ENCODE measurements around the gene PSMC4. TPM values are rescaled to one million over a fixed set of nuclear protein-coding genes. Genes with fewer than 3 reads are reported as not detected.

Gene PSMC4
- total and polyA plus RNA-seq, 7 donors = 76.0 to 310 (median 132) TPM

GRCh38 chr19:39963898-39964297 is 7.1 kb upstream of the PSMC4 start:
- TF ChIP-seq, protein P1, sequence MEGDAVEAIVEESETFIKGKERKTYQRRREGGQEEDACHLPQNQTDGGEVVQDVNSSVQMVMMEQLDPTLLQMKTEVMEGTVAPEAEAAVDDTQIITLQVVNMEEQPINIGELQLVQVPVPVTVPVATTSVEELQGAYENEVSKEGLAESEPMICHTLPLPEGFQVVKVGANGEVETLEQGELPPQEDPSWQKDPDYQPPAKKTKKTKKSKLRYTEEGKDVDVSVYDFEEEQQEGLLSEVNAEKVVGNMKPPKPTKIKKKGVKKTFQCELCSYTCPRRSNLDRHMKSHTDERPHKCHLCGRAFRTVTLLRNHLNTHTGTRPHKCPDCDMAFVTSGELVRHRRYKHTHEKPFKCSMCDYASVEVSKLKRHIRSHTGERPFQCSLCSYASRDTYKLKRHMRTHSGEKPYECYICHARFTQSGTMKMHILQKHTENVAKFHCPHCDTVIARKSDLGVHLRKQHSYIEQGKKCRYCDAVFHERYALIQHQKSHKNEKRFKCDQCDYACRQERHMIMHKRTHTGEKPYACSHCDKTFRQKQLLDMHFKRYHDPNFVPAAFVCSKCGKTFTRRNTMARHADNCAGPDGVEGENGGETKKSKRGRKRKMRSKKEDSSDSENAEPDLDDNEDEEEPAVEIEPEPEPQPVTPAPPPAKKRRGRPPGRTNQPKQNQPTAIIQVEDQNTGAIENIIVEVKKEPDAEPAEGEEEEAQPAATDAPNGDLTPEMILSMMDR (IDR thresholded peaks at IDR 0.05) = no peak
- 76 to 87% (median 87%) methylated on average over 3 of the region's 3 CpGs for WGBS, 3 donors
- no peak for DNase-seq
- H3K9me3 ChIP-seq = no peaks in the 10 kb centered on the region
- ATAC-seq = no peak
- no peaks in the 10 kb centered on the region for H3K27me3 ChIP-seq (ENCODE audit: insufficient read depth in 3 of 3, low read length in 2 of 3)
- H3K4me3 ChIP-seq = no peak overlapping the region
- H3K4me1 ChIP-seq = no peaks in the 10 kb centered on the region
- intact Hi-C loops (cut with DNase I) = no loop called here
- no peaks in the 10 kb centered on the region for H3K36me3 ChIP-seq (ENCODE audit: insufficient read depth in 1 of 2, low read depth in 1 of 2)
- H3K27ac ChIP-seq = no peak overlapping the region

GRCh38 chr19:39966617-39967016 is 4.3 kb upstream of the PSMC4 start:
- intact Hi-C loops (cut with DNase I) = no loop called here
- no peaks in the 10 kb centered on the region for H3K36me3 ChIP-seq (ENCODE audit: insufficient read depth in 1 of 2, low read depth in 1 of 2)
- no peak overlapping the region for H3K4me3 ChIP-seq
- DNase-seq (no peak), ATAC-seq (no peak)
- H3K4me1 ChIP-seq = peaks cover 8% of the 10 kb centered on the region
- no peak overlapping the region for H3K27ac ChIP-seq
- H3K9me3 ChIP-seq = no peaks in the 10 kb centered on the region
- TF ChIP-seq, protein P1 (IDR thresholded peaks at IDR 0.05) = no peak
- H3K27me3 ChIP-seq (ENCODE audit: insufficient read depth in 3 of 3, low read length in 2 of 3) = no peaks in the 10 kb centered on the region
- WGBS, 3 donors = 92 to 93% (median 92%) methylated on average over 6 of the region's 6 CpGs

DNA sequence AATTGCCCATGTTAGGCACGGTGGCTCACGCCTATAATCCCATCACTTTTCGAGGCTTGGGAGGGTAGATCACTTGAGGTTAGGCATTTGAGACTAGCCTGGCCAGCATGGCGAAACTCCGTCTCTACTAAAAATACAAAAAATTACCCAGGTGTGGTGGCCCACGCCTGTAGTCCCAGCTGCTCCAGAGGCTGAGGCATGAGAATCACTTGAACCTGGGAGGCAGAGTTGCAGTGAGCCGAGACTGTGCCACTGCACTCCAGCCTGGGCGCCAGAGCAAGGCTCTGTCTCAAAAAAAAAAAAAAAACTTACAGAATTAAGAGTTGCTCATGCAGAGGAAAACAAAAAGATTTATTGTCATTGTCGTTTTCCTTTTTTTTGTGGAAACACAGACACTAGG is 3.4 kb upstream of the PSMC4 start:
- DNase-seq = no peak
- H3K9me3 ChIP-seq = no peaks in the 10 kb centered on the region
- no peaks in the 10 kb centered on the region for H3K27me3 ChIP-seq (ENCODE audit: insufficient read depth in 3 of 3, low read length in 2 of 3)
- H3K36me3 ChIP-seq (ENCODE audit: insufficient read depth in 1 of 2, low read depth in 1 of 2) = peaks cover 0 to 6% of the 10 kb centered on the region in 2 donors
- no peak overlapping the region for H3K4me3 ChIP-seq
- H3K4me1 ChIP-seq = peaks cover 17% of the 10 kb centered on the region
- H3K27ac ChIP-seq = no peak overlapping the region
- no peak for ATAC-seq
- TF ChIP-seq, protein P1 (IDR thresholded peaks at IDR 0.05) = no peak
- intact Hi-C loops (cut with DNase I) = no loop called here
- WGBS, 3 donors = 80 to 87% (median 83%) methylated on average over 9 of the region's 9 CpGs

- no peaks in the 10 kb centered on the region for H3K27me3 ChIP-seq (ENCODE audit: insufficient read depth in 3 of 3, low read length in 2 of 3)
- H3K4me1 ChIP-seq = peaks cover 17% of the 10 kb centered on the region
- no peak for DNase-seq
- TF ChIP-seq, protein P1 (IDR thresholded peaks at IDR 0.05) = no peak
- H3K36me3 ChIP-seq (ENCODE audit: insufficient read depth in 1 of 2, low read depth in 1 of 2) = peaks cover 3 to 19% of the 10 kb centered on the region in 2 donors
- no peaks in the 10 kb centered on the region for H3K9me3 ChIP-seq
- H3K4me3 ChIP-seq = no peak overlapping the region
- peak overlapping the region; percentile 94 for H3K27ac ChIP-seq
- intact Hi-C loops (cut with DNase I) = no loop called here
- ATAC-seq = no peak
- WGBS, 3 donors = 92 to 97% (median 95%) methylated on average over 15 of the region's 15 CpGs
Measured at GRCh38 chr19:39968789-39969188, 2.2 kb upstream of the PSMC4 start.

GRCh38 chr19:39969266-39969665 is 1.7 kb upstream of the PSMC4 start:
- intact Hi-C loops (cut with DNase I) = no loop called here

More at GRCh38 chr19:39969266-39969665, 1.7 kb upstream of the PSMC4 start:
- Histone ChIP-seq H3K4me1 (peaks cover 17% of the 10 kb centered on the region), H3K27ac (peak overlapping the region; percentile 94), H3K4me3 (no peak overlapping the region), H3K27me3 (ENCODE audit: insufficient read depth in 3 of 3, low read length in 2 of 3) (no peaks in the 10 kb centered on the region), H3K36me3 (ENCODE audit: insufficient read depth in 1 of 2, low read depth in 1 of 2) (peaks cover 3 to 23% of the 10 kb centered on the region in 2 donors), H3K9me3 (no peaks in the 10 kb centered on the region)
- WGBS, 3 donors = 66 to 84% (median 78%) methylated on average over 6 of the region's 6 CpGs
- DNase-seq (no peak), ATAC-seq (no peak)
- TF ChIP-seq, protein P1 (IDR thresholded peaks at IDR 0.05) = no peak
